ENCODE data around the gene CIB1.

CIB1 gene

GRCh38 chr15:90217671-90218394 is 15.9 kb downstream of the CIB1 start:
- DNase-seq: no peak

- DNase-seq: no peak
Measured at GRCh38 chr15:90214553-90215196, 19.1 kb downstream of the CIB1 start.

- DNase-seq: no peak
Measured at GRCh38 chr15:90213818-90214204, 19.9 kb downstream of the CIB1 start.

GRCh38 chr15:90213122-90213817 is 20.5 kb downstream of the CIB1 start:
- no peak for DNase-seq

- no peak for DNase-seq
Measured at GRCh38 chr15:90212221-90213098, 21.3 kb downstream of the CIB1 start.

- no peak for DNase-seq
Measured at GRCh38 chr15:90211440-90212143, 22.1 kb downstream of the CIB1 start.

- no peak for DNase-seq
Measured at GRCh38 chr15:90211009-90211408, 22.7 kb downstream of the CIB1 start.

- DNase-seq: no peak
Measured at GRCh38 chr15:90210593-90210992, 23.1 kb downstream of the CIB1 start.

GRCh38 chr15:90209591-90209990 is 24.1 kb downstream of the CIB1 start:
- no peak for DNase-seq

GRCh38 chr15:90208356-90208755 is 25.4 kb downstream of the CIB1 start:
- DNase-seq: no peak

- no peak for DNase-seq
Measured at GRCh38 chr15:90207252-90207651, 26.5 kb downstream of the CIB1 start.

- no peak for DNase-seq
Measured at GRCh38 chr15:90205886-90206285, 27.9 kb downstream of the CIB1 start.

- no peak for DNase-seq
Measured at GRCh38 chr15:90205050-90205848, 28.5 kb downstream of the CIB1 start.

GRCh38 chr15:90203922-90204321 is 29.8 kb downstream of the CIB1 start:
- DNase-seq: no peak

- no peak for DNase-seq
Measured at GRCh38 chr15:90203473-90203872, 30.3 kb downstream of the CIB1 start.

GRCh38 chr15:90202929-90203328 is 30.8 kb downstream of the CIB1 start:
- no peak for DNase-seq

GRCh38 chr15:90201944-90202375 is 31.8 kb downstream of the CIB1 start:
- no peak for DNase-seq

- peak; percentile 90 for DNase-seq
Measured at GRCh38 chr15:90201130-90201943, 32.4 kb downstream of the CIB1 start, which contains the start of gene SEMA4B. SEMA4B (plus strand) TSS chr15:90201330; CDS start chr15:90201579, 249 bp downstream.

- DNase-seq: no peak
Measured at GRCh38 chr15:90200534-90201129, 33.1 kb downstream of the CIB1 start.
